Spleen (tissue), 11 donors: ENCODE results near the gene TMEM119. TPM values are rescaled to one million over a fixed set of nuclear protein-coding genes. Genes with fewer than 3 reads are reported as not detected.

Source experiments
- DNase-seq: peaks from one replicate; pipeline ENCODE4 v3.0.0-alpha.2; 2020
- H3K27ac ChIP-seq, 8 donors: fragments of 200-600 bp; sonication (generic) in 7 of 8; 1 replicate in 4 of 8; 2 replicates in 4 of 8; pipeline versions ENCODE4 v1.5.0 to v1.8.0; 2016 to 2021; ENCODE audit warnings: inconsistent platforms in 4 of 8, mild to moderate bottlenecking in 4 of 8, moderate library complexity in 1 of 8
- H3K27me3 ChIP-seq, 7 donors: fragments of 200-600 bp; sonication (generic) in 6 of 7; replicated peaks in 1 of 7; 1 replicate in 4 of 7; 2 replicates in 3 of 7; pipeline versions ENCODE4 v1.5.0 to v1.8.0; 2016 to 2021; ENCODE audit warnings: inconsistent platforms in 3 of 7, mild to moderate bottlenecking in 1 of 7
- H3K36me3 ChIP-seq, 6 donors: fragments of 200-600 bp; sonication (generic) in 5 of 6; 1 replicate in 4 of 6; 2 replicates in 2 of 6; pipeline versions ENCODE4 v1.5.0 to v1.8.0; 2016 to 2021; ENCODE audit warnings: inconsistent platforms in 2 of 6
- H3K4me1 ChIP-seq, 6 donors: fragments of 200-600 bp; sonication (generic) in 5 of 6; 1 replicate in 3 of 6; 2 replicates in 3 of 6; pipeline versions ENCODE4 v1.5.0 to v1.8.0; 2016 to 2021; ENCODE audit warnings: inconsistent platforms in 3 of 6
- H3K4me3 ChIP-seq, 8 donors: fragments of 200-600 bp; sonication (generic) in 7 of 8; 1 replicate in 4 of 8; 2 replicates in 4 of 8; pipeline versions ENCODE4 v1.5.0 to v1.8.0; 2016 to 2021; ENCODE audit warnings: inconsistent platforms in 4 of 8, mild to moderate bottlenecking in 4 of 8, moderate library complexity in 2 of 8
- H3K9me3 ChIP-seq, 8 donors: fragments of 200-600 bp; sonication (generic) in 7 of 8; 1 replicate in 4 of 8; 2 replicates in 4 of 8; pipeline versions ENCODE4 v1.5.0 to v1.8.0; 2016 to 2021; ENCODE audit warnings: inconsistent platforms in 4 of 8
- POLR2A ChIP-seq, 3 donors: fragments of 450-650 bp; IDR thresholded peaks; one replicate each; pipeline ENCODE4 v1.5.1; 2017; ENCODE audit warnings: antibody characterized with exemption in 3 of 3, mild to moderate bottlenecking in 1 of 3
- POLR2AphosphoS5 ChIP-seq, 3 donors: sonication (generic); formaldehyde crosslinking; IDR thresholded peaks; one replicate each; pipeline ENCODE4 v1.5.1; 2017; ENCODE audit warnings: antibody characterized with exemption in 3 of 3
- WGBS, 5 donors: extraction: QIAGEN DNeasy Blood & Tissue Kit in 3 of 5; methylation state at CpG; one replicate each; pipeline versions ENCODE4 v1.1.5 to v1.1.7; 2013 to 2018; 5-methylcytosine and 5-hydroxymethylcytosine counted together
- intact Hi-C: fragments of 100-400 bp; cut with DNase I; formaldehyde crosslinking; loops from one replicate; pipeline ENCODE4 v1.15.0; 2023; ENCODE audit warnings: low total_unique reads
- polyA plus RNA-seq, 3 donors: library from polyadenylated mRNA; stranded (reverse); fragments of 200-250 nt; gene quantifications; one replicate each; pipeline ENCODE4 v1.2.1, GENCODE V29; 2013
- total RNA-seq, 7 donors: library from RNA; depleted of rRNA in 3 of 7; stranded (reverse); fragments of >200 nt in 3 of 7; fragmentation: NEBNext Ultra II Directional in 4 of 7; extraction: Animal tissue kit (Norgen Biotek cat#: 25700) in 4 of 7; gene quantifications; one replicate each; pipeline versions ENCODE4 v1.1.0 to v1.2.1, GENCODE V29; 2016 to 2021
- TF ChIP-seq, protein P1 (sequence below), 11 experiments: fragments of 200-600 bp in 7 of 11; fragments of 450-650 bp in 4 of 11; sonication (generic) in 4 of 11; IDR thresholded peaks in 8 of 11; conservative IDR thresholded peaks in 3 of 11; 1 replicate in 7 of 11; 2 replicates in 4 of 11; pipeline versions ENCODE4 v1.4.0 to v1.8.0; 2016 to 2021; ENCODE audit warnings: antibody characterized with exemption in 11 of 11, inconsistent platforms in 4 of 11, mild to moderate bottlenecking in 1 of 11
- donor health status: healthy with polysubstance abuse.
- donor health status: DM: no; HTN: no; CAD: no; lungs with moderate emphysema.
- donor health status: DM: no; HTN: no; CAD: no.
- donor health status: Bipolar disorder and iron deficiency.
- donor health status: healthy.
- donor health status: DM: no; HTN: no; CAD: no.
- donor health status: DM: yes; HTN: yes; CAD: no.

TMEM119 gene
- total and polyA plus RNA-seq, 10 donors = 8.8 to 50.0 (median 16.2) TPM

DNA sequence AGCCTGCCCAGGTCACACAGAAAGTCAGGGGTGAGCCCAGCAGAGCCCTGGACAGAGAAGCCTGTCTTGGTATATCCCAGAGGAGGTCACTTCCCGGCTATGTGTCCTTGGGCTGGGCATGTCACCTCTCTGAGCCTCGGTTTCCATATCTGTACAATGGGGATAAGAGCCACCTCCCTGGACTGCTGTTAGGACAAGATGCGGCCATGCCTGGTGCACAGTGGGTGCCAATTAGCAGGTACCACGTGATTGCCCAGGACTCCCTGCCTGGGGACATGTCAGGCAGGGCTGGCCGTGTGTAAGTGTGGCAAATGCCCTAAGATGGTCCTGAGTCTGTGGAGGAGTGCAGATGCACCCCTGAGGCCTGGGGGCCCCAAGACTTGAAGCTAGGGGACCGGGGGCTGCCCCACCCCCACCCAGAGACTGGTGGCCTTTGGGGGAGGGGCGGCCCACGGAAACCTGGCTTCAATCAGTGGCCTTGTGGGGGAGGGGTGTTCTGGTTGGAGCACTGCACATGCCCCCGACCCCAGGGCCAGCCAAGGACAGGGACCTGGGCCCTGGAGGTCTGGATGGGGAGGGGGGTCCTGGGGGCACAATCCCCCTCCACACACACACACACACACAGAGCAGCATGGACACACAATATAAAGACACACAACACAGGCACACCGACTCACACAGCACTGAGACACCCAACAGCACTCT is 878 bp downstream of the TMEM119 start:
- TF ChIP-seq, protein P1, sequence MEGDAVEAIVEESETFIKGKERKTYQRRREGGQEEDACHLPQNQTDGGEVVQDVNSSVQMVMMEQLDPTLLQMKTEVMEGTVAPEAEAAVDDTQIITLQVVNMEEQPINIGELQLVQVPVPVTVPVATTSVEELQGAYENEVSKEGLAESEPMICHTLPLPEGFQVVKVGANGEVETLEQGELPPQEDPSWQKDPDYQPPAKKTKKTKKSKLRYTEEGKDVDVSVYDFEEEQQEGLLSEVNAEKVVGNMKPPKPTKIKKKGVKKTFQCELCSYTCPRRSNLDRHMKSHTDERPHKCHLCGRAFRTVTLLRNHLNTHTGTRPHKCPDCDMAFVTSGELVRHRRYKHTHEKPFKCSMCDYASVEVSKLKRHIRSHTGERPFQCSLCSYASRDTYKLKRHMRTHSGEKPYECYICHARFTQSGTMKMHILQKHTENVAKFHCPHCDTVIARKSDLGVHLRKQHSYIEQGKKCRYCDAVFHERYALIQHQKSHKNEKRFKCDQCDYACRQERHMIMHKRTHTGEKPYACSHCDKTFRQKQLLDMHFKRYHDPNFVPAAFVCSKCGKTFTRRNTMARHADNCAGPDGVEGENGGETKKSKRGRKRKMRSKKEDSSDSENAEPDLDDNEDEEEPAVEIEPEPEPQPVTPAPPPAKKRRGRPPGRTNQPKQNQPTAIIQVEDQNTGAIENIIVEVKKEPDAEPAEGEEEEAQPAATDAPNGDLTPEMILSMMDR (IDR thresholded peaks at IDR 0.05 in 8 of 11, conservative IDR thresholded peaks at IDR 0.05 in 3 of 11) = no peak
- no peak for TF ChIP-seq POLR2AphosphoS5 (IDR thresholded peaks at IDR 0.05)
- no peak for TF ChIP-seq POLR2A (IDR thresholded peaks at IDR 0.05)
- peaks cover 0 to under 1% (median 0%) of the 10 kb centered on the region in 6 donors for H3K36me3 ChIP-seq
- H3K27me3 ChIP-seq = no peaks in the 10 kb centered on the region
- no peak overlapping the region for H3K27ac ChIP-seq
- WGBS, 5 donors = 67 to 78% (median 70%) methylated on average over 9 to 10 of the region's 10 CpGs
- no peak for DNase-seq
- peak overlapping the region in 5 of 8 donors; percentile 8 to 43 (median 23) for H3K4me3 ChIP-seq
- no peaks in the 10 kb centered on the region for H3K9me3 ChIP-seq
- H3K4me1 ChIP-seq = peaks cover 0 to 22% (median 3%) of the 10 kb centered on the region in 6 donors
- intact Hi-C loops = no loop called here

DNA sequence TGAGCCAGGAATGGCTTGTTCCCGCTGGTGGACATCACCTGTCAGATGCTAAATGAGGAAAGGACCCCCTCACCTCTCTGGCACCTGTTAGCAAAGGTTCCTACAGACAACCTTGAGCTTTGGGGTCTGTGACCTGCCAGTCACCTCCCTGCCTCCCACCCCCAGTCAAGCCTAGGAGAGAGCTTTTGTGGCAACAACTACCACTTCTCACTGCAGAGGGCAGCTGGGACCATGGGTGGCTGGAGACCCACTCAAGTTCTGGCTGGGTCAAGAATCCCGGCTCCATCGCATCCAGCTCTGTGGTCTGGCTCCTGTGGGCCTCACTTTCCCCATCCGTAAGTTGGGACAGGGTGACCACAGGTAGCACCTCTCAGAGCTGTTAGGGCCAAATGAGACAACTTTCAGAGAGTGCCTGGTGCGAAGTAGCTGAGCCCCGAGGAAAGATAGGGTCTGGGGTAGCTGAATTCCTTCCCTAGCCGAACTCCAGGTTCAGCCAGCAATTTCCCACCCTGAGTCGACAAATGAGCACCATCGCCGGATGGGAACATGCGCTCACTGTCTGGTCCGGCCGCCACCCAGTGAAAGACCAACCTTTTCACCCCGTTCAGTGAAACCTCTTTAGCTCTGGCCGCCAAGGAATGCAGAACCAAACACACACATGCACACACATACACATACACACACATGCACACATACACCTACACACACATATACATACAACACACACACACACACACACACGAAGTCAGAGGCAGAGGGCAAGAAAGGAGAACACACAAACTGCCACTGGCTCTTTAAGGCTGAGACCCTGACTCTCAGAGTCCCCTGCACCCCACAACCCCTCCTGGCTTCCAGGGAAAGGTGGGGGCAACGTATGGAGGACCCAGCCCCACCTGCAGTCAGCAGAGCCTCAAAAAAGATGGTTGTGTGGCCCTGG is 1.9 kb downstream of the TMEM119 start:
- TF ChIP-seq POLR2A (IDR thresholded peaks at IDR 0.05) (no peak), POLR2AphosphoS5 (IDR thresholded peaks at IDR 0.05) (no peak)
- TF ChIP-seq, protein P1 (IDR thresholded peaks at IDR 0.05 in 8 of 11, conservative IDR thresholded peaks at IDR 0.05 in 3 of 11) = no peak

DNA sequence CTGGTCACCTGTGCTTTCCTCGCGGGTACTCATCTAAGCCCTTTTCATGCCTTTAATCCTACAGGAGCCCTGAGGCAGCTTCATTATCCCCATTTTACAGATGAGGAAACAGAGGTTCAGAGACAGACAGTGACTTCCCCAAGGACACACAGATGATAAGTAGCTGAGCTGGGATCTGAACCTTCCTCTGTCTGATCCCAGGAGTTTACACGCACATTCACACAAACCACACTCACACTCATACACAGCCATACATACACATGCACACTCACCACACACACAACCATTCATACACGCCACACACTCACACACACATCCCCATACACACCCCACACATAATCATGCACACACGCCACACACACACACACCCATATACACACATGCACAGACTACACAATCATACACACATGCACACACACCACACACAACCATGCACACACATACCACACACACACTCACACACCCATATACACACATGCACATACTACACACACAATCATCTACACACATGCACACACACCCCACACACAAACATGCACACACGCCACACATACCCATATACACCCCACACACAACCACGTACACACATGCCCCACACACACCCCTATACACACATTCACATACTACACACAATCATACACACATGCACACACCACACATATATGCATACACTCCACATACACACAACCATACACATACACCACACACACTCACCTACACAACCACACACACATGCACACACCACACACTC is 2.7 kb downstream of the TMEM119 start:
- no peak overlapping the region for H3K4me3 ChIP-seq
- intact Hi-C loops = no loop called here
- TF ChIP-seq POLR2AphosphoS5 (IDR thresholded peaks at IDR 0.05) (no peak), POLR2A (IDR thresholded peaks at IDR 0.05) (no peak)
- TF ChIP-seq, protein P1 (IDR thresholded peaks at IDR 0.05 in 8 of 11, conservative IDR thresholded peaks at IDR 0.05 in 3 of 11) = no peak
- H3K36me3 ChIP-seq = peaks cover 0 to 6% (median 0%) of the 10 kb centered on the region in 6 donors
- no peaks in the 10 kb centered on the region for H3K9me3 ChIP-seq
- H3K27ac ChIP-seq = no peak overlapping the region
- WGBS, 5 donors = 89 to 97% (median 95%) methylated on average over 7 of the region's 7 CpGs
- peaks cover 0 to 22% (median 3%) of the 10 kb centered on the region in 6 donors for H3K4me1 ChIP-seq
- no peaks in the 10 kb centered on the region for H3K27me3 ChIP-seq
- DNase-seq = peak; percentile 5

More for the DNA sequence above, 1.9 kb downstream of the TMEM119 start:
- WGBS, 5 donors = 81 to 91% (median 85%) methylated on average over 16 to 17 of the region's 17 CpGs
- H3K9me3 ChIP-seq = no peaks in the 10 kb centered on the region
- peaks cover 0 to 6% (median 0%) of the 10 kb centered on the region in 6 donors for H3K36me3 ChIP-seq
- H3K27ac ChIP-seq = no peak overlapping the region
- DNase-seq = no peak
- H3K4me3 ChIP-seq = peak overlapping the region in 2 of 8 donors; percentile 8 to 23
- peaks cover 0 to 22% (median 3%) of the 10 kb centered on the region in 6 donors for H3K4me1 ChIP-seq
- H3K27me3 ChIP-seq = no peaks in the 10 kb centered on the region
- intact Hi-C loops = no loop called here
